ENCODE measurements around the gene PPP2R2C.

PPP2R2C gene

DNA sequence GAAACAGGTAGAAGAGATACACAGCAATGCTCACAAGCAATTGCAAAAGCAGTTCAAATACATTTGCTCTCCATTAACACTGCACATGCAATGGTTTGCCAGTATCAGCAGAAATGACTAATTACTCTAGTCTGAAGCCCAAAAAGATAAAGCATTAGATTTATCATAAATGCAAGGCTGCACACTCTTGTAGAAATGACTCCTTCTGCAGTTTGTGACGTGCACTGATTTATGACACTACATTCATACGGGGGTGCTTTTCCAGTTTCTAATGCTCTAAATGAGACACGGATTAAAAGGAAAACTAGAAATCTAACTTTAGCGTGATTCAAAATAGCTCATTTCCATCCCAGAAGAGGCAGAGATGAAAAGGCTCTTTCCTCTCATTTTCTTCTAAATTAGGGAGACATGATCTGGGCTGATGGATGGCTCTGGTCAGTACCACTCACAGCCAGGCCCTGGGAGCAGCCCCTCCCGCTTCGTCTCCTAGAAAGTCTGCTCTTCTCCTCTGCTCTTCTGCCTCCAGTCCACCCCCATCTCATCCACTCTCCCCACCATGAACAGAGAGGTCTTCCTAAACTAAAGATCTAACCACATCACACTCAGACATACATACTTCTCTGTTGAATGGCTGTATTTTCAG, 33.2 kb downstream of the PPP2R2C start:
- Histone ChIP-seq H3K4me3 (ENCODE audit: low read depth, low read length) (no peak overlapping the region), H3K4me1 (ENCODE audit: control insufficient read depth, insufficient read depth, low read length, unreplicated experiment) (no peaks in the 10 kb centered on the region), H3K79me2 (ENCODE audit: control insufficient read depth, insufficient read depth, low read length, unreplicated experiment) (no peaks in the 10 kb centered on the region), H3K36me3 (ENCODE audit: insufficient read depth, low read length) (no peaks in the 10 kb centered on the region), H2AFZ (ENCODE audit: low read length, unreplicated experiment) (no peak overlapping the region), H3K27me3 (ENCODE audit: insufficient read depth, low read length) (peaks cover 86% of the 10 kb centered on the region), H3K27ac (ENCODE audit: low read depth, low read length) (no peak overlapping the region)

DNA sequence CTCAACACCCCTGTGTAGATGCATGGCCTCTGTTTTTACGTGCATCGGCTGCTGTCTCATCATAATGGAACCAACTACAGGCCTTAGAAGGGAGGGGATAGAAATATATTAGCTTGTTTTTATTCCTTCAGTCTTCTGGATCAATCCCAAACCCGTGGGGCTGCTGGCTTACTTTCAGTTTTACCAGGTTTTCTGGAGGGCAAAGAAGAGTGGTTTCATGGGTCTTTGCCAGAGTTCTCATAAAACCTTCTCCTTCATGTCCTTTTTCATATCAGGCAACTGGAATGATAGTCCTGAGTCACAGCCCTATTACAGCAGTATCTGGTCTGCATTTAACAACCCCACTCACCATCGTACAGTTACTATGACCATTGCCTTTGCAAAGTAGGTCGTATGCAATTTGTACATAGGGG, 34.6 kb downstream of the PPP2R2C start:
- Histone ChIP-seq H3K4me1 (ENCODE audit: control insufficient read depth, insufficient read depth, low read length, unreplicated experiment) (no peaks in the 10 kb centered on the region), H2AFZ (ENCODE audit: low read length, unreplicated experiment) (no peak overlapping the region), H3K79me2 (ENCODE audit: control insufficient read depth, insufficient read depth, low read length, unreplicated experiment) (no peaks in the 10 kb centered on the region), H3K4me3 (ENCODE audit: low read depth, low read length) (no peak overlapping the region), H3K27ac (ENCODE audit: low read depth, low read length) (no peak overlapping the region), H3K36me3 (ENCODE audit: insufficient read depth, low read length) (no peaks in the 10 kb centered on the region), H3K27me3 (ENCODE audit: insufficient read depth, low read length) (peaks cover 85% of the 10 kb centered on the region)

DNA sequence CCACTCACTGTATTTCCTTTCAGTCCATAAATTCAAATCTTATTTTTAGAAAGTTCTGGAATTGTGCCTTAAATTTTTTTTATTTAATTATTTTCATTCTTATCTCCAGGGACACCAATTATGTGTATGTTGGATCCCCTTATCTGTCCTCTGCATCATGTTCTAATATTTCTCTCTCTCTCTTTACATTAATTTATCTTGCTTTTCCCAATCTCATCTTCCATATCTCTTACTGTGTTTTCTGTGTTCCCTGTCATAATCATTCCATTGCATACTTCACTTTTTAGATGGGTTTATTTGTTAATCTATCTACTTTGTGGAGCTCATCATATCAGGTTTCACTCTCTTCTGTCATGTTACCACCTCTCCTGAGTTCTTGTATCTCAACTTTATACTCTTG, 37.4 kb downstream of the PPP2R2C start:
- Histone ChIP-seq H3K4me1 (ENCODE audit: control insufficient read depth, insufficient read depth, low read length, unreplicated experiment) (no peaks in the 10 kb centered on the region), H2AFZ (ENCODE audit: low read length, unreplicated experiment) (no peak overlapping the region), H3K27ac (ENCODE audit: low read depth, low read length) (no peak overlapping the region)

DNA sequence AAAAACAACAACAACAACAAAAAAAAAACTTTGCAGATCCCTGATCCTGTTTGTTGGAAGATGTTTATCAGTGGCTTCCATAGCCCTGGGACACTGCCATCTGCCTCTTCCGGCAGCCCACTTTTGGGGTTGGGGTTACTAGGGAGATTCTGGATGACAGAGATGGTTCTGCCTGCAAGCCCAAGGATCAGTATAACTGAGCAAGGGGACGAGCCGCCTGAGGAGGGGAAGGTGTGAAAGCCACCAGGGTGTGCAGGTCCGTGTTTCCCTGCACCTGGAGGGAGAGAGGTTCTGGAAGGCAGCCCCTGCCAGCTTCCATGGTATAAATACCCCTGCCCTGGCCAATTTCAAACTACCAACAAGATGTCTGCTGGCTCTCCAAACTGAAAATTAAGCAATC, 41.5 kb downstream of the PPP2R2C start:
- no peak overlapping the region for H2AFZ ChIP-seq (ENCODE audit: low read length, unreplicated experiment)

More for the DNA sequence above, 37.4 kb downstream of the PPP2R2C start:
- Histone ChIP-seq H3K36me3 (ENCODE audit: insufficient read depth, low read length) (no peaks in the 10 kb centered on the region), H3K4me3 (ENCODE audit: low read depth, low read length) (no peak overlapping the region), H3K27me3 (ENCODE audit: insufficient read depth, low read length) (peaks cover 84% of the 10 kb centered on the region), H3K79me2 (ENCODE audit: control insufficient read depth, insufficient read depth, low read length, unreplicated experiment) (no peaks in the 10 kb centered on the region)

DNA sequence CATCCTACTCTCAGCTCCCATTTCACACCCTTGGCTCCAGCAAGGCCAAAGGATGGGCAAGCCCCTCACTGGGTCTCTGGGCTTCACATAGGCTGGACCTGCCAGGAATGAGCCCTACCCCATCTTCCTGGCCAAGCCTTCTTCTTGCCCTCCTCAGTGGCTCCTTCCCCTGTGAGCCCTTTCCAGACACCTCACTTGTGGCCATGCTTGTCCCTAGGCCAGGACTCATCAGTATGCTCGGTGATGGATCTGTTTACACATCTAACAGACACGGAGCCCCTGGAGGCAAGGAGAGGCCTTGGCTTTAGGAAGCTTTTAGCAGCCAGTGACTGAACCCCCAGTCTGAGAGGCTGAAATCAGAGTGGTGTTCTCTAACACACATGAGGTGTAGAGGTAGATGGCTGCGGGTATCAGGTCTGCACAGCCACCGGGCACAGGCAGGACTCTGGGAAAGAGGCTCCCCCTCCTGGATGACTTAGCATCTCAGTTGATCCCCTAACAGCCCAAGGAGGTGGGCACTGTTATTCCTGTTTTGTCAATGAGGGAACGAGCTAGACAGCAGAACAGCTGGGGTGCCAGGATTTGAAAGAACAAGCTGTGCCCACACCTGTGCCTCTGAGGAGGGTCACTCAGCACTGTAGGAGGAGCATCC, 44.8 kb downstream of the PPP2R2C start:
- Histone ChIP-seq H3K4me3 (ENCODE audit: low read depth, low read length) (no peak overlapping the region), H3K27ac (ENCODE audit: low read depth, low read length) (no peak overlapping the region), H3K36me3 (ENCODE audit: insufficient read depth, low read length) (no peaks in the 10 kb centered on the region), H3K79me2 (ENCODE audit: control insufficient read depth, insufficient read depth, low read length, unreplicated experiment) (no peaks in the 10 kb centered on the region), H2AFZ (ENCODE audit: low read length, unreplicated experiment) (no peak overlapping the region), H3K27me3 (ENCODE audit: insufficient read depth, low read length) (peaks cover 90% of the 10 kb centered on the region), H3K4me1 (ENCODE audit: control insufficient read depth, insufficient read depth, low read length, unreplicated experiment) (no peaks in the 10 kb centered on the region)

More for the DNA sequence above, 41.5 kb downstream of the PPP2R2C start:
- Histone ChIP-seq H3K27me3 (ENCODE audit: insufficient read depth, low read length) (peaks cover 90% of the 10 kb centered on the region), H3K4me1 (ENCODE audit: control insufficient read depth, insufficient read depth, low read length, unreplicated experiment) (no peaks in the 10 kb centered on the region), H3K79me2 (ENCODE audit: control insufficient read depth, insufficient read depth, low read length, unreplicated experiment) (no peaks in the 10 kb centered on the region), H3K36me3 (ENCODE audit: insufficient read depth, low read length) (no peaks in the 10 kb centered on the region), H3K27ac (ENCODE audit: low read depth, low read length) (no peak overlapping the region), H3K4me3 (ENCODE audit: low read depth, low read length) (no peak overlapping the region)

DNA sequence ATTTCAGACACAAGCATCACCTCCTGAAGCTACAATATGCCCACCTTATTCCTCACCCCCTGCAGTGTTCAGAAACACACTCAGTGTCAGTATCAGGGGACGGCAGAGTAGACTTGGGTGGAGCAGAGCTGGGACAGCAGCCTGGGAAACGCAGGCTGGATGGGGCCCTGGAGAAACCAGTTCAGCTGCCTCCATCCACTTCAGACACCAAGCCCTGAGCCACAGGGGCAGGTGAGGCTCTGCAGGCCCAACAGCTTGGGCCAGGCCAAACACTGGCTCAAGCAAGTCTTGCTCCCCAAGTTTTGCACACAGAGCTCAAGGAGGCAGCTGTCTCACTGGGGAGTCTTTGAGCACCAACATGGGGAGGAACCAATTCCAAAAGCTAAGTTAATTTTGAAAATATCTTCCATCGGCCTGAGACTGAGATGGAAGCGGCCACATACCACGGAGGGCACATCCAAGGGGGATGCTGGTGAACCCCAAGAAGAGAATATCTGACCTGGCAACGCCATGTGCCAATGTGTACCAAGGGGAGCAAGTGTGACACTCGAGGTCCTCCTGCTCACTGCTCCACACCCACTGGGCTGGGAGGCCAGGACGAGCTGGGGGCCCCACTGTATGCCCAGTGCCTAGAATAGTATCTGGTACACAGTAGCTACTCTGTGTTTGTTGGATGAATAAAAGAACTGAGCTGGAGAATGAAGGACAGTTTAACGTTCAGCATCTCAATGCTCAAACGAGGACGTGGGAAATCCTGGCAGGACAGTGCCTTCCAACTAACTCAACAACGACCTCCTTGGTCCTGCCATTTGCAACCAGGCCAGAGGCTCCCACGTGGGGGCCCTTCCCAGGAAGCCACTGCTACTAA, 45.6 kb downstream of the PPP2R2C start:
- Histone ChIP-seq H3K27ac (ENCODE audit: low read depth, low read length) (no peak overlapping the region), H3K4me3 (ENCODE audit: low read depth, low read length) (no peak overlapping the region), H2AFZ (ENCODE audit: low read length, unreplicated experiment) (no peak overlapping the region), H3K27me3 (ENCODE audit: insufficient read depth, low read length) (peaks cover 82% of the 10 kb centered on the region), H3K79me2 (ENCODE audit: control insufficient read depth, insufficient read depth, low read length, unreplicated experiment) (no peaks in the 10 kb centered on the region), H3K36me3 (ENCODE audit: insufficient read depth, low read length) (no peaks in the 10 kb centered on the region), H3K4me1 (ENCODE audit: control insufficient read depth, insufficient read depth, low read length, unreplicated experiment) (no peaks in the 10 kb centered on the region)

DNA sequence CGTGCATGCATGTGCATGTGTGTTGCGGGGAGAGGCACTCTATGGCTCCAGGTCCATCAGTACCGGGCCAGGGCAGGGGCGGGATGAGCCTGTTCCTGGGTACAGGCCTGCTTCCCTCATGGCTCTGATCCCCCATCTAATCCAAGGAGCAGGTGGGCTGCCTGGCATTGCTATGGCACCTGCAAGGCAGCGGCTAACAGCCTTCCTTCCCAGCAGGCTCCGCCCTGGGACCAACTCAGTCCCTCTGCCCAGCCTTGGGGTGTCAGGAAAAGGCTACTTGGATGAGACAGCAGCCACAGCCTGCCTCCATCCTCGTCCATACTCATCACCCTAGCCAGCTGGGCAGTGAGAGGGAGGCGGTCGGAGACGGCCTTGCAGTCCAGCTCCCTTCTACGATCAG, 46.5 kb downstream of the PPP2R2C start:
- Histone ChIP-seq H3K27ac (ENCODE audit: low read depth, low read length) (no peak overlapping the region), H3K4me1 (ENCODE audit: control insufficient read depth, insufficient read depth, low read length, unreplicated experiment) (no peaks in the 10 kb centered on the region), H3K27me3 (ENCODE audit: insufficient read depth, low read length) (peaks cover 73% of the 10 kb centered on the region), H2AFZ (ENCODE audit: low read length, unreplicated experiment) (no peak overlapping the region), H3K79me2 (ENCODE audit: control insufficient read depth, insufficient read depth, low read length, unreplicated experiment) (no peaks in the 10 kb centered on the region), H3K4me3 (ENCODE audit: low read depth, low read length) (no peak overlapping the region), H3K36me3 (ENCODE audit: insufficient read depth, low read length) (no peaks in the 10 kb centered on the region)

DNA sequence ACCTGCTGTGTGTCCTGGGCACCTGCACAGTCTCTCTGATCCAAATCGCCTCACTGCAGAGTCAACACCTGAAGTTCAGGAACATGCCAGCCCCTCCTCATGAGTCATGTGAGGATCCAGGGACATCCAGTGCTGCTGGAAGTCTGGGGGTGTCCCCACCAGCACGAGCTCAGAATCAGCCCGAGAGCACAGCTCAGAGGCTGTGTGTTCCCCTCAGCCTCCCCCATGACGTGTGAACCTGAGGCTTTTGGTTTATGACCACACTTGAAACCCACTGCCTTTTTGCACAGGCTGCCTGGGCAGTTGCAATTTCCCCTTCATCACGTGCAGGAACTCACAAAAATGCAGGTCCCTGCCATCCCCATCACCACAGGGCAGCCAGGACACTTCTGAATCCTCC, 47.1 kb downstream of the PPP2R2C start:
- Histone ChIP-seq H3K4me1 (ENCODE audit: control insufficient read depth, insufficient read depth, low read length, unreplicated experiment) (no peaks in the 10 kb centered on the region), H3K36me3 (ENCODE audit: insufficient read depth, low read length) (no peaks in the 10 kb centered on the region), H3K4me3 (ENCODE audit: low read depth, low read length) (no peak overlapping the region), H3K79me2 (ENCODE audit: control insufficient read depth, insufficient read depth, low read length, unreplicated experiment) (no peaks in the 10 kb centered on the region), H3K27ac (ENCODE audit: low read depth, low read length) (no peak overlapping the region), H3K27me3 (ENCODE audit: insufficient read depth, low read length) (peaks cover 68% of the 10 kb centered on the region), H2AFZ (ENCODE audit: low read length, unreplicated experiment) (no peak overlapping the region)

DNA sequence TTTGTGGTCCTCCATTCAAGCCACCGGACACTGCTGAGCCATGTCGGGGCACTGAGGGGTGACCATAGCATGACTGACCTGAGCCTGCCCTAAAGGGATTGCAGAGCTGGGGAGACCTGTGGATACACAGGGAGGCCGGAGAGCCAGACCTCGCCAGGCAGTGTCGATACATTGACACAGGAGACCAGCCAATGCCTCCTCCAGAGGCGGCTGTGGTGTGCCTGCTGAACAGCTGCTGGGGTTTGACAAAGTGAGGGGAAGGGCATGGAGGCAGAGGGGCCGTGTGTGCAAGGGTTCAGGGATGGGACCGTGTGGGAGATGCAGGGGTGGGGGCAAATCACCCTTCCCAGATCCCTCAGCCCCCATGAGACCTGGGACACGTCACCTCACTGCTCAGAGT, 48.0 kb downstream of the PPP2R2C start:
- H2AFZ ChIP-seq (ENCODE audit: low read length, unreplicated experiment): no peak overlapping the region
- H3K27me3 ChIP-seq (ENCODE audit: insufficient read depth, low read length): peaks cover 62% of the 10 kb centered on the region
- H3K4me1 ChIP-seq (ENCODE audit: control insufficient read depth, insufficient read depth, low read length, unreplicated experiment): no peaks in the 10 kb centered on the region
- H3K79me2 ChIP-seq (ENCODE audit: control insufficient read depth, insufficient read depth, low read length, unreplicated experiment): no peaks in the 10 kb centered on the region
- no peak overlapping the region for H3K27ac ChIP-seq (ENCODE audit: low read depth, low read length)
- H3K36me3 ChIP-seq (ENCODE audit: insufficient read depth, low read length): no peaks in the 10 kb centered on the region
- no peak overlapping the region for H3K4me3 ChIP-seq (ENCODE audit: low read depth, low read length)

DNA sequence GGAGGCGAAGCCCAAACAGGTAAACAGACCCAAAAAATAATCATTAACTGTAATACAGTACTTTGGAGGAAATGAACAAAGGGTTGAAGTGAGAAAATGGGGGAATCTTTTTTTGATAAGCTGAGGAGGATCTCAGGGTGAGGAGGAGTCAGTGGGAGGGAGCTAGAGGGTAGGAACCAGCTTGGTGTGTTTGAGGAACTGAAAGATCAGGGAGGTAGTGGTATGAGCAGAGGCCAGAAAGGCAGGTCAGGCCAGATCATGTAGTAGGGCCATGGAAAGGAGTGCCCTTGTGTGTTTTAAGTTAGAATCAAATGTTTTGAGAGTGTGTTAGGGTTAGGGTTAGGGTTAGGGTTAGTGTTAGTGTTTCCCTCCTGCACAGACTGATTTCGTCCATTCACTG, 48.8 kb downstream of the PPP2R2C start:
- Histone ChIP-seq H3K79me2 (ENCODE audit: control insufficient read depth, insufficient read depth, low read length, unreplicated experiment) (no peaks in the 10 kb centered on the region), H2AFZ (ENCODE audit: low read length, unreplicated experiment) (no peak overlapping the region), H3K36me3 (ENCODE audit: insufficient read depth, low read length) (no peaks in the 10 kb centered on the region), H3K4me3 (ENCODE audit: low read depth, low read length) (no peak overlapping the region), H3K4me1 (ENCODE audit: control insufficient read depth, insufficient read depth, low read length, unreplicated experiment) (no peaks in the 10 kb centered on the region), H3K27me3 (ENCODE audit: insufficient read depth, low read length) (peaks cover 54% of the 10 kb centered on the region), H3K27ac (ENCODE audit: low read depth, low read length) (no peak overlapping the region)
